WTC11 (cell line): ENCODE results near the gene IER3IP1. TPM values are rescaled to one million over a fixed set of nuclear protein-coding genes. Genes with fewer than 3 reads are reported as not detected.

Source experiments
- ATAC-seq: fragments of 200-7000 bp; cut with Tn5 transposase; 2 replicates; pipeline ENCODE4 v1.10.0; 2021; ENCODE audit warnings: mild to moderate bottlenecking, moderate library complexity
- CTCF ChIA-PET: fragments of 300-600 bp; sonication (Branson Sonifier 250); formaldehyde crosslinking; loops from one replicate; lab custom pipeline; 2021; ENCODE audit warnings: antibody characterized with exemption; lab: Charles Lee
- POLR2A ChIA-PET: fragments of 350-600 bp; sonication (Branson Sonifier 250); formaldehyde crosslinking; loops from one replicate; lab custom pipeline; 2021; ENCODE audit warnings: antibody characterized with exemption; lab: Charles Lee
- DNase-seq: peaks from one replicate; pipeline ENCODE4 v3.0.0; 2021; ENCODE audit warnings: low spot score
- H3K27ac Mint-ChIP-seq: 2 replicates; pipeline ENCODE4 v1.8.0; 2021; ENCODE audit warnings: mixed read lengths
- H3K27me3 Mint-ChIP-seq: 2 replicates; pipeline ENCODE4 v1.8.0; 2021; ENCODE audit warnings: low read depth, mild to moderate bottlenecking, moderate library complexity, mixed read lengths
- H3K36me3 Mint-ChIP-seq: 2 replicates; pipeline ENCODE4 v1.8.0; 2021; ENCODE audit warnings: mixed read lengths
- H3K4me1 Mint-ChIP-seq: 2 replicates; pipeline ENCODE4 v1.8.0; 2022; ENCODE audit warnings: mixed read lengths
- H3K4me3 Mint-ChIP-seq: 2 replicates; pipeline ENCODE4 v1.8.0; 2021; ENCODE audit warnings: mild to moderate bottlenecking, moderate library complexity, mixed read lengths
- H3K9me3 Mint-ChIP-seq: 2 replicates; pipeline ENCODE4 v1.8.0; 2021; ENCODE audit warnings: mixed read lengths
- CBFB ChIP-seq: sonication (generic); formaldehyde crosslinking; IDR thresholded peaks from 2 replicates; pipeline ENCODE4 v1.8.1; 2022; ENCODE audit warnings: mild to moderate bottlenecking, low read depth, missing genetic modification reagents
- ELF4 ChIP-seq: sonication (generic); formaldehyde crosslinking; IDR thresholded peaks from 2 replicates; pipeline ENCODE4 v1.8.1; 2022; ENCODE audit warnings: low read depth, mild to moderate bottlenecking, moderate library complexity, missing genetic modification reagents
- EMX1 ChIP-seq: fragments of 250-450 bp; sonication (Bioruptor Pico); IDR thresholded peaks from 2 replicates; pipeline ENCODE4 v1.8.0; 2021; ENCODE audit warnings: mild to moderate bottlenecking
- ESRRA ChIP-seq: sonication (generic); formaldehyde crosslinking; IDR thresholded peaks from 2 replicates; pipeline ENCODE4 v1.8.1; 2022; ENCODE audit warnings: mild to moderate bottlenecking, missing genetic modification reagents, borderline replicate concordance
- ETV6 ChIP-seq: sonication (generic); formaldehyde crosslinking; IDR thresholded peaks from 2 replicates; pipeline ENCODE4 v1.8.1; 2022; ENCODE audit warnings: mild to moderate bottlenecking, missing genetic modification reagents
- GABPB1 ChIP-seq: sonication (generic); formaldehyde crosslinking; IDR thresholded peaks from 2 replicates; pipeline ENCODE4 v1.8.1; 2023; ENCODE audit warnings: mild to moderate bottlenecking, missing genetic modification reagents
- GRHL2 ChIP-seq: fragments of 250-450 bp; sonication (Bioruptor Pico); IDR thresholded peaks from 2 replicates; pipeline ENCODE4 v1.8.0; 2022; ENCODE audit warnings: mild to moderate bottlenecking, moderate library complexity; ENCODE audit not compliant: insufficient replicate concordance, severe bottlenecking
- GTF2I ChIP-seq: fragments of 250-450 bp; sonication (Bioruptor Pico); conservative IDR thresholded peaks from 2 replicates; pipeline ENCODE4 v1.4.0; 2021; ENCODE audit warnings: mild to moderate bottlenecking
- MXD4 ChIP-seq: fragments of 250-450 bp; sonication (Bioruptor Pico); IDR thresholded peaks from 2 replicates; pipeline ENCODE4 v1.8.0; 2021; ENCODE audit warnings: mild to moderate bottlenecking, moderate library complexity, borderline replicate concordance
- NFATC4 ChIP-seq: fragments of 250-450 bp; sonication (Bioruptor Pico); IDR thresholded peaks from 2 replicates; pipeline ENCODE4 v1.9.0; 2021; ENCODE audit warnings: mild to moderate bottlenecking
- NFE2L1 ChIP-seq: sonication (generic); formaldehyde crosslinking; IDR thresholded peaks from 2 replicates; pipeline ENCODE4 v1.8.1; 2023; ENCODE audit warnings: missing genetic modification reagents
- PRRX2 ChIP-seq: fragments of 250-450 bp; sonication (Bioruptor Pico); IDR thresholded peaks from 2 replicates; pipeline ENCODE4 v1.8.0; 2021; ENCODE audit warnings: mild to moderate bottlenecking
- SMAD3 ChIP-seq: sonication (generic); formaldehyde crosslinking; IDR thresholded peaks from 2 replicates; pipeline ENCODE4 v1.8.0; 2022; ENCODE audit warnings: missing genetic modification reagents, mild to moderate bottlenecking, borderline replicate concordance
- SOX15 ChIP-seq: fragments of 250-450 bp; sonication (Bioruptor Pico); IDR thresholded peaks from 2 replicates; pipeline ENCODE4 v1.9.0; 2021; ENCODE audit warnings: mild to moderate bottlenecking
- SP1 ChIP-seq: sonication (generic); formaldehyde crosslinking; conservative IDR thresholded peaks from 2 replicates; pipeline ENCODE4 v1.8.1; 2022; ENCODE audit warnings: missing genetic modification reagents
- TEAD4 ChIP-seq: sonication (generic); formaldehyde crosslinking; IDR thresholded peaks from 2 replicates; pipeline ENCODE4 v1.8.0; 2022; ENCODE audit warnings: mild to moderate bottlenecking, missing genetic modification reagents
- ZBTB21 ChIP-seq: sonication (generic); formaldehyde crosslinking; IDR thresholded peaks from 2 replicates; pipeline ENCODE4 v1.8.1; 2023; ENCODE audit warnings: mild to moderate bottlenecking, missing genetic modification reagents, borderline replicate concordance
- ZNF263 ChIP-seq: sonication (generic); formaldehyde crosslinking; IDR thresholded peaks from 2 replicates; pipeline ENCODE4 v1.8.1; 2022; ENCODE audit warnings: low read depth, mild to moderate bottlenecking, moderate library complexity, missing genetic modification reagents
- ZNF671 ChIP-seq: fragments of 250-450 bp; sonication (Bioruptor Pico); IDR thresholded peaks from 2 replicates; pipeline ENCODE4 v1.8.0; 2021; ENCODE audit warnings: mild to moderate bottlenecking
- total RNA-seq: library from RNA; stranded (reverse); gene quantifications from 3 replicates; pipeline ENCODE4 v1.2.3, GENCODE V29; 2021
- TF ChIP-seq, protein P1 (sequence below): sonication (generic); formaldehyde crosslinking; IDR thresholded peaks from 2 replicates; pipeline ENCODE4 v1.8.1; 2023; ENCODE audit warnings: mild to moderate bottlenecking, missing genetic modification reagents, borderline replicate concordance
- TF ChIP-seq, protein P2 (sequence below): sonication (generic); formaldehyde crosslinking; conservative IDR thresholded peaks from 2 replicates; pipeline ENCODE4 v1.8.1; 2023; ENCODE audit warnings: mild to moderate bottlenecking, low read depth, missing genetic modification reagents, moderate library complexity
- TF ChIP-seq, protein P3 (sequence below): sonication (generic); formaldehyde crosslinking; conservative IDR thresholded peaks from 2 replicates; pipeline ENCODE4 v1.8.1; 2022; ENCODE audit warnings: mild to moderate bottlenecking, missing genetic modification reagents
- TF ChIP-seq, protein P4 (sequence below): fragments of 250-450 bp; sonication (Bioruptor Pico); IDR thresholded peaks from 2 replicates; pipeline ENCODE4 v2.1.2; 2022; ENCODE audit warnings: mild to moderate bottlenecking, moderate library complexity

Gene IER3IP1
- total RNA-seq, 1 experiment from 2014 or later: 7.7 TPM

DNA sequence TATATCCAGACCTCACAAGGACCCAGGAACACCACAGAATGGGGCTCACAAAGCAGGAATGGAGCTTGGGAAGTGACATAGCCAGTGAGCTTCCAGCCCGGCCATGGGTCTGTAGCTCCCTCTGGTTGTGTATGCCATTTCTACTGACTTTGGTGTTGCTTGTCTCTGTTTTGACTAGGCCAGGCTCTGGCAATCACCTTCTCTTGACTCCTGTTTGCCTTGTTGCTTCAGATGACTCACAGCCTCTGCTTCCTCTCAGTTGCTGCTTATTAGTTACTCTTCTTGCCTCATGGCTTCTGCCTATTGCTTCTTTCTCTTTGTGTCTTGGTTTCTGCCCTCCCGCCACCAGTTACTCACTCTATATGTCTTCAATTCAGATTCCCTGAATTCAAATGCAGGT, 15.8 kb upstream of the IER3IP1 start (continued):
- TF ChIP-seq, protein P1, sequence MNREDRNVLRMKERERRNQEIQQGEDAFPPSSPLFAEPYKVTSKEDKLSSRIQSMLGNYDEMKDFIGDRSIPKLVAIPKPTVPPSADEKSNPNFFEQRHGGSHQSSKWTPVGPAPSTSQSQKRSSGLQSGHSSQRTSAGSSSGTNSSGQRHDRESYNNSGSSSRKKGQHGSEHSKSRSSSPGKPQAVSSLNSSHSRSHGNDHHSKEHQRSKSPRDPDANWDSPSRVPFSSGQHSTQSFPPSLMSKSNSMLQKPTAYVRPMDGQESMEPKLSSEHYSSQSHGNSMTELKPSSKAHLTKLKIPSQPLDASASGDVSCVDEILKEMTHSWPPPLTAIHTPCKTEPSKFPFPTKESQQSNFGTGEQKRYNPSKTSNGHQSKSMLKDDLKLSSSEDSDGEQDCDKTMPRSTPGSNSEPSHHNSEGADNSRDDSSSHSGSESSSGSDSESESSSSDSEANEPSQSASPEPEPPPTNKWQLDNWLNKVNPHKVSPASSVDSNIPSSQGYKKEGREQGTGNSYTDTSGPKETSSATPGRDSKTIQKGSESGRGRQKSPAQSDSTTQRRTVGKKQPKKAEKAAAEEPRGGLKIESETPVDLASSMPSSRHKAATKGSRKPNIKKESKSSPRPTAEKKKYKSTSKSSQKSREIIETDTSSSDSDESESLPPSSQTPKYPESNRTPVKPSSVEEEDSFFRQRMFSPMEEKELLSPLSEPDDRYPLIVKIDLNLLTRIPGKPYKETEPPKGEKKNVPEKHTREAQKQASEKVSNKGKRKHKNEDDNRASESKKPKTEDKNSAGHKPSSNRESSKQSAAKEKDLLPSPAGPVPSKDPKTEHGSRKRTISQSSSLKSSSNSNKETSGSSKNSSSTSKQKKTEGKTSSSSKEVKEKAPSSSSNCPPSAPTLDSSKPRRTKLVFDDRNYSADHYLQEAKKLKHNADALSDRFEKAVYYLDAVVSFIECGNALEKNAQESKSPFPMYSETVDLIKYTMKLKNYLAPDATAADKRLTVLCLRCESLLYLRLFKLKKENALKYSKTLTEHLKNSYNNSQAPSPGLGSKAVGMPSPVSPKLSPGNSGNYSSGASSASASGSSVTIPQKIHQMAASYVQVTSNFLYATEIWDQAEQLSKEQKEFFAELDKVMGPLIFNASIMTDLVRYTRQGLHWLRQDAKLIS (CRISPR knock-in tag): no peak
- TF ChIP-seq ZNF263 (CRISPR knock-in tag) (no peak), ZBTB21 (CRISPR knock-in tag) (no peak)

DNA sequence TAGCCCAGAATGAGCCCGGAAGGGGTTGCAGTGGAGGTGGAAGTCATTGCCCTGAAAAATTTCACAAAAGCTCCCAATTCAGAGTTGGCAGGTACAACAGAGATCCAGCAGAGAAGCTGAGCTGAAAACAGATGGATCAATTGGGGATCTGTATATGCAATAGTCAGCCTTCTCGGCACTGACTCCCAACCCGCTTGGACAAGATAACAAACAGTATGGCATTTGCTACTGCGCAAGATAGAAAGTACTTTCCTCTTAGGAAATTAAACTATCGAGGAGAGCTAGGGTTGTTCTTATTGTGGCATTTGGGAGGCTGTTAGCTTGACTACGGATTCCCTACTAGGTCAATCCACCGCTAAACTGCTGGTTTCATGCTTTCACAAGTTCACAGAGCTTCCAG, 11.6 kb upstream of the IER3IP1 start:
- CTCF ChIA-PET: interaction anchor here (3.2 kb wide), 1 partner anchor 17 kb away, joined by 20 read pairs; no protein-coding TSS in a partner anchor
- Mint-ChIP-seq H3K9me3 (peaks cover 30% of the 10 kb centered on the region), H3K4me3 (no peak overlapping the region), H3K4me1 (no peaks in the 10 kb centered on the region), H3K36me3 (peaks cover 18% of the 10 kb centered on the region), H3K27me3 (peaks cover 7% of the 10 kb centered on the region), H3K27ac (no peak overlapping the region)
- no peak for ATAC-seq
- no peak for TF ChIP-seq GRHL2
- TF ChIP-seq, protein P2, sequence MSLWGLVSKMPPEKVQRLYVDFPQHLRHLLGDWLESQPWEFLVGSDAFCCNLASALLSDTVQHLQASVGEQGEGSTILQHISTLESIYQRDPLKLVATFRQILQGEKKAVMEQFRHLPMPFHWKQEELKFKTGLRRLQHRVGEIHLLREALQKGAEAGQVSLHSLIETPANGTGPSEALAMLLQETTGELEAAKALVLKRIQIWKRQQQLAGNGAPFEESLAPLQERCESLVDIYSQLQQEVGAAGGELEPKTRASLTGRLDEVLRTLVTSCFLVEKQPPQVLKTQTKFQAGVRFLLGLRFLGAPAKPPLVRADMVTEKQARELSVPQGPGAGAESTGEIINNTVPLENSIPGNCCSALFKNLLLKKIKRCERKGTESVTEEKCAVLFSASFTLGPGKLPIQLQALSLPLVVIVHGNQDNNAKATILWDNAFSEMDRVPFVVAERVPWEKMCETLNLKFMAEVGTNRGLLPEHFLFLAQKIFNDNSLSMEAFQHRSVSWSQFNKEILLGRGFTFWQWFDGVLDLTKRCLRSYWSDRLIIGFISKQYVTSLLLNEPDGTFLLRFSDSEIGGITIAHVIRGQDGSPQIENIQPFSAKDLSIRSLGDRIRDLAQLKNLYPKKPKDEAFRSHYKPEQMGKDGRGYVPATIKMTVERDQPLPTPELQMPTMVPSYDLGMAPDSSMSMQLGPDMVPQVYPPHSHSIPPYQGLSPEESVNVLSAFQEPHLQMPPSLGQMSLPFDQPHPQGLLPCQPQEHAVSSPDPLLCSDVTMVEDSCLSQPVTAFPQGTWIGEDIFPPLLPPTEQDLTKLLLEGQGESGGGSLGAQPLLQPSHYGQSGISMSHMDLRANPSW (CRISPR knock-in tag): no peak
- TF ChIP-seq ESRRA (CRISPR knock-in tag): no peak
- TF ChIP-seq NFATC4 (CRISPR knock-in tag): no peak
- no peak for TF ChIP-seq ZNF671 (CRISPR knock-in tag)
- no peak for TF ChIP-seq GABPB1
- no peak for TF ChIP-seq ELF4
- TF ChIP-seq GTF2I (CRISPR knock-in tag): no peak
- TF ChIP-seq SMAD3 (CRISPR knock-in tag): no peak
- POLR2A ChIA-PET: no interaction called here
- DNase-seq: no peak

DNA sequence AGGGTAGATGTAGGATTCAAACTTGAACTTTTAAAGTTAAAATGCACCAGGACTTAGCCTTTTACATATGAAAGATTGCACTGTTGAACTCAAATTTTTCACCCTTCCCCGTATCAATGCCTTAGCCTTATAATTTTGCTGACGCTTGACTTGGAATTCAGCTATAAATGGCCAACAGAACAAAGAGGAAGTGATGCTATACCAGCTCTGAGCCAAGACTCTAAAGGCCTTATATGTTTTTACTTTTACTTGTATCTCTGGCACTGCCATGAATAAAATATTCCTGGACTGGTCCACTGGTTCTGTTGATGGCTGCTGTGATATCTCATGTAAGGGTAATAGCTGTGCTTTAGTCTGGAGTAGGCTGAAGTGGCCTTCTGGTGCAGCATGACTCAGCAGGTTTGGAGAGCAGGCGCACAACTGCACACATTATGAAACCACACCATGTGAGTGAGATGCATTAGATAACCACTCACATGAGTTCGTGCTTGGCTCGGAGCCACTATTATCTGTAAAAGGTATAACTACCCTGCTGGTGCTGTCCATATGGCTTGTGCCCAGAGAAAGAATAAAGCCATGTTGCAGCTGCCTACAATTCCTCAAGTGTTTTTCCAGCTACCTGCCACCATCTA, 8.4 kb upstream of the IER3IP1 start:
- H3K9me3 Mint-ChIP-seq: peaks cover 30% of the 10 kb centered on the region
- ATAC-seq (no peak), DNase-seq (no peak)
- H3K27me3 Mint-ChIP-seq: peaks cover 22% of the 10 kb centered on the region
- peaks cover 3% of the 10 kb centered on the region for H3K4me1 Mint-ChIP-seq
- no peak overlapping the region for H3K27ac Mint-ChIP-seq
- ChIA-PET POLR2A (no interaction called here), CTCF (interaction anchor here (1.7 kb wide), 1 partner anchor 21 kb away, joined by 8 read pairs; no protein-coding TSS in a partner anchor)
- H3K36me3 Mint-ChIP-seq: peaks cover 18% of the 10 kb centered on the region
- no peak overlapping the region for H3K4me3 Mint-ChIP-seq
- TF ChIP-seq CBFB (CRISPR knock-in tag) (no peak), MXD4 (CRISPR knock-in tag) (no peak), SOX15 (CRISPR knock-in tag) (no peak), NFE2L1 (no peak), EMX1 (CRISPR knock-in tag) (no peak), TEAD4 (CRISPR knock-in tag) (no peak), ETV6 (CRISPR knock-in tag) (no peak), SP1 (no peak), PRRX2 (CRISPR knock-in tag) (no peak)
- TF ChIP-seq, protein P3, sequence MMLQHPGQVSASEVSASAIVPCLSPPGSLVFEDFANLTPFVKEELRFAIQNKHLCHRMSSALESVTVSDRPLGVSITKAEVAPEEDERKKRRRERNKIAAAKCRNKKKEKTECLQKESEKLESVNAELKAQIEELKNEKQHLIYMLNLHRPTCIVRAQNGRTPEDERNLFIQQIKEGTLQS: no peak
- TF ChIP-seq, protein P4, sequence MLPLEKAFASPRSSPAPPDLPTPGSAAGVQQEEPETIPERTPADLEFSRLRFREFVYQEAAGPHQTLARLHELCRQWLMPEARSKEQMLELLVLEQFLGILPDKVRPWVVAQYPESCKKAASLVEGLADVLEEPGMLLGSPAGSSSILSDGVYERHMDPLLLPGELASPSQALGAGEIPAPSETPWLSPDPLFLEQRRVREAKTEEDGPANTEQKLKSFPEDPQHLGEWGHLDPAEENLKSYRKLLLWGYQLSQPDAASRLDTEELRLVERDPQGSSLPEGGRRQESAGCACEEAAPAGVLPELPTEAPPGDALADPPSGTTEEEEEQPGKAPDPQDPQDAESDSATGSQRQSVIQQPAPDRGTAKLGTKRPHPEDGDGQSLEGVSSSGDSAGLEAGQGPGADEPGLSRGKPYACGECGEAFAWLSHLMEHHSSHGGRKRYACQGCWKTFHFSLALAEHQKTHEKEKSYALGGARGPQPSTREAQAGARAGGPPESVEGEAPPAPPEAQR: no peak
- TF ChIP-seq, protein P1 (CRISPR knock-in tag): no peak
